HEK293 (cell line): ENCODE measurements around the gene FADS6.

Source experiments
- CTCF ChIA-PET: fragments of 350-600 bp; formaldehyde crosslinking; extraction: SDS; loops from one replicate; lab custom pipeline; 2021; ENCODE audit warnings: antibody characterized with exemption; lab: Yijun Ruan, JAX
- POLR2A ChIA-PET: fragments of 300-600 bp; formaldehyde crosslinking; extraction: SDS; loops from one replicate; lab custom pipeline; 2020; ENCODE audit warnings: antibody characterized with exemption, inconsistent platforms; lab: Yijun Ruan, JAX
- H3K27ac ChIP-seq: fragments of 200-500 bp; sonication (Bioruptor generic); 2 replicates; pipeline ENCODE4 v1.5.1; 2014; ENCODE audit warnings: low read depth, low read length, control low read depth, inconsistent platforms; ENCODE audit errors: extremely low read depth
- H3K36me3 ChIP-seq, 2 experiments: fragments of 200-500 bp in 1 of 2; sonication (Bioruptor generic) in 1 of 2; 1 replicate in 1 of 2; 2 replicates in 1 of 2; pipeline ENCODE4 v1.5.1; 2014 to 2017; ENCODE audit warnings: inconsistent platforms in 2 of 2, low read length in 2 of 2; ENCODE audit not compliant: control insufficient read depth in 2 of 2, insufficient read depth in 1 of 2
- H3K4me1 ChIP-seq: fragments of 200-500 bp; sonication (Bioruptor generic); 2 replicates; pipeline ENCODE4 v1.5.1; 2014; ENCODE audit warnings: mild to moderate bottlenecking, low read length, inconsistent platforms; ENCODE audit not compliant: control insufficient read depth, insufficient read depth
- H3K4me3 ChIP-seq: 2 replicates; pipeline ENCODE4 v1.5.1; 2011; ENCODE audit warnings: low read depth, mild to moderate bottlenecking, control low read depth, low read length, moderate library complexity
- H3K9me3 ChIP-seq: fragments of 200-500 bp; sonication (Bioruptor generic); 2 replicates; pipeline ENCODE4 v1.5.1; 2014; ENCODE audit warnings: low read depth, low read length, inconsistent platforms; ENCODE audit not compliant: control insufficient read depth, insufficient read depth
- EGR2 ChIP-seq: fragments of 450-650 bp; formaldehyde crosslinking; IDR thresholded peaks from 2 replicates; pipeline ENCODE4 v1.5.1; 2016; ENCODE audit warnings: low read depth, missing biosample characterization, missing genetic modification characterization
- HOXD13 ChIP-seq: sonication (generic); formaldehyde crosslinking; IDR thresholded peaks from 2 replicates; pipeline ENCODE4 v1.8.0; 2022; ENCODE audit warnings: missing genetic modification reagents, borderline replicate concordance
- MEIS1 ChIP-seq: sonication (generic); formaldehyde crosslinking; IDR thresholded peaks from 2 replicates; pipeline ENCODE4 v1.8.1; 2022; ENCODE audit warnings: missing genetic modification reagents, mild to moderate bottlenecking, borderline replicate concordance
- ZBTB11 ChIP-seq: fragments of 450-650 bp; formaldehyde crosslinking; conservative IDR thresholded peaks from 2 replicates; pipeline ENCODE4 v1.5.1; 2016; ENCODE audit warnings: low read depth, missing biosample characterization, missing genetic modification characterization
- ZBTB21 ChIP-seq: fragments of 450-650 bp; formaldehyde crosslinking; IDR thresholded peaks from 2 replicates; pipeline ENCODE4 v1.5.1; 2017; ENCODE audit warnings: missing biosample characterization, missing genetic modification characterization
- ZFP37 ChIP-seq: fragments of 450-650 bp; formaldehyde crosslinking; IDR thresholded peaks from 2 replicates; pipeline ENCODE4 v1.5.1; 2016; ENCODE audit warnings: missing biosample characterization, missing genetic modification characterization
- ZIC2 ChIP-seq: fragments of 450-650 bp; formaldehyde crosslinking; IDR thresholded peaks from 2 replicates; pipeline ENCODE4 v1.5.1; 2016; ENCODE audit warnings: missing biosample characterization, missing genetic modification characterization
- ZNF133 ChIP-seq: fragments of 450-650 bp; formaldehyde crosslinking; IDR thresholded peaks from 2 replicates; pipeline ENCODE4 v1.5.1; 2016; ENCODE audit warnings: missing biosample characterization, missing genetic modification characterization
- ZNF148 ChIP-seq: fragments of 450-650 bp; formaldehyde crosslinking; IDR thresholded peaks from 2 replicates; pipeline ENCODE4 v1.5.0; 2017; ENCODE audit warnings: missing biosample characterization, missing genetic modification characterization, borderline replicate concordance
- ZNF214 ChIP-seq: fragments of 450-650 bp; formaldehyde crosslinking; IDR thresholded peaks from 2 replicates; pipeline ENCODE4 v1.5.1; 2017; ENCODE audit warnings: missing biosample characterization, mild to moderate bottlenecking, missing genetic modification characterization, borderline replicate concordance
- ZNF26 ChIP-seq: fragments of 450-650 bp; formaldehyde crosslinking; IDR thresholded peaks from 2 replicates; pipeline ENCODE4 v1.5.1; 2016; ENCODE audit warnings: missing biosample characterization, missing genetic modification characterization
- ZNF292 ChIP-seq: fragments of 450-650 bp; formaldehyde crosslinking; IDR thresholded peaks from 2 replicates; pipeline ENCODE4 v1.5.1; 2016; ENCODE audit warnings: low read depth, missing biosample characterization, missing genetic modification characterization, borderline replicate concordance
- ZNF324 ChIP-seq: fragments of 450-650 bp; formaldehyde crosslinking; IDR thresholded peaks from 2 replicates; pipeline ENCODE4 v1.5.1; 2016; ENCODE audit warnings: missing biosample characterization, missing genetic modification characterization
- ZNF488 ChIP-seq: fragments of 450-650 bp; formaldehyde crosslinking; IDR thresholded peaks from 2 replicates; pipeline ENCODE4 v1.5.1; 2016; ENCODE audit warnings: missing biosample characterization, missing genetic modification characterization
- ZNF555 ChIP-seq: fragments of 450-650 bp; formaldehyde crosslinking; conservative IDR thresholded peaks from 2 replicates; pipeline ENCODE4 v1.5.1; 2017; ENCODE audit warnings: missing biosample characterization, mild to moderate bottlenecking, missing genetic modification characterization, inconsistent platforms
- ZNF558 ChIP-seq: fragments of 450-650 bp; formaldehyde crosslinking; IDR thresholded peaks from 2 replicates; pipeline ENCODE4 v1.5.1; 2016; ENCODE audit warnings: missing biosample characterization, missing genetic modification characterization
- ZSCAN23 ChIP-seq: fragments of 450-650 bp; formaldehyde crosslinking; IDR thresholded peaks from 2 replicates; pipeline ENCODE4 v1.5.1; 2016; ENCODE audit warnings: missing biosample characterization, missing genetic modification characterization
- ZSCAN30 ChIP-seq: fragments of 450-650 bp; IDR thresholded peaks from 2 replicates; pipeline ENCODE4 v1.5.1; 2018; ENCODE audit warnings: missing biosample characterization, mild to moderate bottlenecking, missing genetic modification characterization, moderate library complexity
- ZXDB ChIP-seq: fragments of 450-650 bp; formaldehyde crosslinking; IDR thresholded peaks from 2 replicates; pipeline ENCODE4 v1.5.1; 2016; ENCODE audit warnings: missing biosample characterization, missing genetic modification characterization

FADS6 gene

GRCh38 chr17:74836191-74836590 lies 57.2 kb downstream of the FADS6 start:
- Histone ChIP-seq H3K4me3 (no peak overlapping the region), H3K4me1 (no peaks in the 10 kb centered on the region), H3K9me3 (no peaks in the 10 kb centered on the region), H3K36me3 (peaks cover 0 to 17% of the 10 kb centered on the region in 2 experiments; a peak in 1 of 3 replicates), H3K27ac (no peak overlapping the region)
- POLR2A ChIA-PET, result no interaction called here
- CTCF ChIA-PET, result interaction anchor here (19.0 kb wide), 1 partner anchor 27 kb away, joined by 239 read pairs; the partner anchor contains the start of gene GRIN2C
- TF ChIP-seq ZNF558 (tag by site-specific recombination) (no peak), HOXD13 (CRISPR knock-in tag) (no peak), ZSCAN23 (tag by site-specific recombination) (no peak), ZNF324 (tag by site-specific recombination) (no peak), ZXDB (no peak), ZNF26 (tag by site-specific recombination) (no peak), ZNF292 (tag by site-specific recombination) (no peak), ZNF148 (no peak), ZBTB21 (tag by site-specific recombination) (no peak), ZNF133 (tag by site-specific recombination) (no peak), MEIS1 (no peak), ZNF214 (no peak), ZBTB11 (tag by site-specific recombination) (no peak), ZNF555 (no peak), ZNF488 (tag by site-specific recombination) (no peak), EGR2 (no peak), ZFP37 (tag by site-specific recombination) (no peak), ZIC2 (tag by site-specific recombination) (no peak), ZSCAN30 (tag by site-specific recombination) (no peak)
- TF ChIP-seq, all 188 proteins: peak for 0
